GM12891 (cell line): ENCODE results near the gene FXYD6.

ENCODE experiments used
- POLR2A ChIP-seq: IDR thresholded peaks from 2 replicates; pipeline ENCODE4 v1.6.1; 2011; ENCODE audit warnings: low read depth, low read length, control low read depth
- POLR2AphosphoS5 ChIP-seq: IDR thresholded peaks from 2 replicates; pipeline ENCODE4 v1.6.1; 2011; ENCODE audit warnings: low read depth, low read length, control low read depth
- SPI1 ChIP-seq: IDR thresholded peaks from 2 replicates; pipeline ENCODE4 v1.6.1; 2011; ENCODE audit warnings: low read depth, low read length, control low read depth
- TAF1 ChIP-seq: IDR thresholded peaks from 2 replicates; pipeline ENCODE4 v1.6.1; 2011; ENCODE audit warnings: low read depth, low read length, control low read depth

DNA sequence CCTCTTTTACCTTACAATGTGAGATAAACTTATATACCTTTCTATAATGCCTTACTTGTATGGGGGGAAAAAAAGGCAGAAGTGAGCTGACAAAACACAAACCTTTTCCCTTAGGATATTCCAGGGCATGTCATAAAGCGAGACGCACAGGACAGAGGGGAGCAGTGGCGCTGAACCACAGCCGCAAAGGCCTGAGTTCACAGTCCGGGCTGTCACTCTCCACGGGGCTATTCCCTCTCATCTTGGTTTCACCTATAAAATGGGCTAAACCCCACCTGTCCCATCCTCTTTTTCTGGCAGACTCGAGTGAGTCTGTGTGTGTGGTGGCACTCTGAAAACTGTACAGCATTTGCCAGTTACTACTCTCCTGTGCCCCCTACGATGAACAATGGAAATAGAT is 37.6 kb downstream of the FXYD6 start:
- no peak for TF ChIP-seq POLR2AphosphoS5
- no peak for TF ChIP-seq POLR2A
- TF ChIP-seq TAF1 = no peak
- no peak for TF ChIP-seq SPI1
